Tibial nerve (tissue), 4 donors: ENCODE measurements around the gene AFF2.

ENCODE experiments used
- CTCF ChIP-seq, 5 experiments: fragments of 200-600 bp in 3 of 5; fragments of 450-650 bp in 2 of 5; sonication (generic) in 3 of 5; IDR thresholded peaks; one replicate each; pipeline ENCODE4 v1.5.1; 2016 to 2019; ENCODE audit warnings: antibody characterized with exemption in 5 of 5, mild to moderate bottlenecking in 3 of 5, moderate library complexity in 2 of 5
- EP300 ChIP-seq, 2 donors: sonication (generic); formaldehyde crosslinking; IDR thresholded peaks; one replicate each; pipeline ENCODE4 v1.6.1; 2017; ENCODE audit warnings: antibody characterized with exemption in 2 of 2, mild to moderate bottlenecking in 1 of 2

- TF ChIP-seq CTCF (IDR thresholded peaks at IDR 0.05) = no peak
- no peak for TF ChIP-seq EP300 (IDR thresholded peaks at IDR 0.05)
These were observed 100.6 kb downstream of the AFF2 start for GRCh38 chrX:148601034-148601433.
